K562 (cell line): Measurements from ENCODE around the gene OPN5. TPM values are rescaled to one million over a fixed set of nuclear protein-coding genes. Genes with fewer than 3 reads are reported as not detected.

Source experiments
- ATAC-seq: fragments of 200-7000 bp; cut with Tn5 transposase; 3 replicates; pipeline ENCODE4 v1.9.1; 2020; ENCODE audit warnings: moderate library complexity
- BruUV-seq: library from RNA; stranded (reverse); fragments of 400-500 nt; replicated peaks from 2 replicates; lab custom pipeline; 2021; lab: Mats Ljungman, UMichigan
- CTCF ChIA-PET: fragments of 300-600 bp; formaldehyde crosslinking; extraction: SDS; loops from one replicate; lab custom pipeline; 2021; ENCODE audit warnings: low intra/inter-chr PET ratio; lab: Yijun Ruan, JAX
- POLR2A ChIA-PET: fragments of 300-600, 350-650 bp; sonication (Branson Sonifier 250); formaldehyde crosslinking; extraction: SDS; loops from one replicate; lab custom pipeline; 2021; ENCODE audit warnings: antibody characterized with exemption, inconsistent platforms; lab: Yijun Ruan, JAX
- DNase-seq, 4 experiments: peaks; one replicate each; pipeline versions ENCODE4 v3.0.0 to v3.0.0-alpha.2; 2011 to 2018; ENCODE audit warnings: low spot score in 3 of 4, mixed read lengths in 3 of 4; ENCODE audit errors: extremely low read depth in 1 of 4
- FAIRE-seq: peaks from 2 replicates; lab custom pipeline; 2011; peaks lifted over from hg19 to GRCh38; lab: Jason Lieb, UNC
- H2AFZ ChIP-seq: 2 replicates; pipeline ENCODE4 v1.6.0; 2011; ENCODE audit warnings: low read depth, low read length, control low read depth, inconsistent platforms
- H3K27ac ChIP-seq: fragments of 200-600 bp; 3 replicates; pipeline ENCODE4 v1.8.0; 2011; ENCODE audit warnings: low read depth, mild to moderate bottlenecking, control low read depth, inconsistent platforms, low read length, moderate library complexity, mixed read lengths; ENCODE audit errors: extremely low read depth
- H3K27me3 ChIP-seq, 2 experiments: fragments of 300-600 bp in 1 of 2; 2 replicates in 1 of 2; 3 replicates in 1 of 2; pipeline versions ENCODE4 v1.6.0 to v1.8.0; 2011; ENCODE audit warnings: inconsistent platforms in 2 of 2, low read length in 2 of 2, mild to moderate bottlenecking in 1 of 2, mixed read lengths in 1 of 2, moderate library complexity in 1 of 2; ENCODE audit not compliant: control insufficient read depth in 2 of 2, insufficient read depth in 2 of 2
- H3K36me3 ChIP-seq: fragments of 300-600 bp; 3 replicates; pipeline ENCODE4 v1.8.0; 2011; ENCODE audit warnings: mild to moderate bottlenecking, low read length, inconsistent platforms; ENCODE audit not compliant: control insufficient read depth, insufficient read depth
- H3K4me1 ChIP-seq, 2 experiments: fragments of 200-600 bp in 1 of 2; replicated peaks in 1 of 2; 2 replicates in 1 of 2; 3 replicates in 1 of 2; pipeline versions ENCODE4 v1.5.1 to v1.8.0; 2011; ENCODE audit warnings: inconsistent platforms in 2 of 2, low read length in 2 of 2, mild to moderate bottlenecking in 1 of 2, mixed read lengths in 1 of 2, moderate library complexity in 1 of 2; ENCODE audit not compliant: control insufficient read depth in 2 of 2, insufficient read depth in 2 of 2
- H3K4me2 ChIP-seq: 2 replicates; pipeline ENCODE4 v1.6.1; 2011; ENCODE audit warnings: low read length, control low read depth, inconsistent platforms, mixed read lengths; ENCODE audit not compliant: insufficient read depth
- H3K4me3 ChIP-seq: fragments of 200-600 bp; sonication (generic), shearing (Covaris generic); 2 replicates; pipeline ENCODE4 v1.5.1; 2016; ENCODE audit warnings: control low read depth, inconsistent platforms
- H3K79me2 ChIP-seq: fragments of 200-600 bp; 3 replicates; pipeline ENCODE4 v1.8.0; 2011; ENCODE audit warnings: low read length, inconsistent platforms; ENCODE audit not compliant: control insufficient read depth, insufficient read depth
- H3K9ac ChIP-seq, 2 experiments: 2 replicates each; pipeline versions ENCODE4 v1.6.0 to v1.6.1; 2011; ENCODE audit warnings: low read depth in 2 of 2, low read length in 2 of 2, control low read depth in 1 of 2, inconsistent platforms in 1 of 2, mild to moderate bottlenecking in 1 of 2, mixed read lengths in 1 of 2; ENCODE audit not compliant: insufficient read depth in 1 of 2
- H3K9me1 ChIP-seq: one replicate; pipeline ENCODE4 v1.6.0; 2011; ENCODE audit warnings: inconsistent platforms, mild to moderate bottlenecking, low read length, moderate library complexity; ENCODE audit not compliant: control insufficient read depth, insufficient read depth
- H3K9me3 ChIP-seq: replicated peaks from 2 replicates; pipeline ENCODE4 v1.5.1; 2011; ENCODE audit warnings: low read depth, low read length, inconsistent platforms; ENCODE audit not compliant: control insufficient read depth, insufficient read depth
- H4K20me1 ChIP-seq: replicated peaks from 2 replicates; pipeline ENCODE4 v1.6.1; 2011; ENCODE audit warnings: low read length, inconsistent platforms, mixed read lengths; ENCODE audit not compliant: control insufficient read depth, insufficient read depth
- GABPB2 ChIP-seq: fragments of 250-450 bp; sonication (Bioruptor Pico); conservative IDR thresholded peaks from 2 replicates; pipeline ENCODE4 v1.5.1; 2021; ENCODE audit warnings: mild to moderate bottlenecking
- GTF2F1 ChIP-seq: IDR thresholded peaks from 2 replicates; pipeline ENCODE4 v1.6.1; 2011; ENCODE audit warnings: low read depth, low read length, improper control_type of control experiment
- PCBP2 ChIP-seq: fragments of 200-400 bp; formaldehyde crosslinking; IDR thresholded peaks from 2 replicates; pipeline ENCODE4 v1.6.1; 2018; ENCODE audit warnings: low read length, low read depth, mild to moderate bottlenecking, moderate library complexity; ENCODE audit not compliant: poor library complexity, severe bottlenecking
- RCOR1 ChIP-seq, 2 experiments: IDR thresholded peaks; 2 replicates each; pipeline ENCODE4 v1.6.1; 2012; ENCODE audit warnings: low read depth in 2 of 2, low read length in 2 of 2, borderline replicate concordance in 1 of 2, improper control_type of control experiment in 1 of 2
- RFX5 ChIP-seq: IDR thresholded peaks from 2 replicates; pipeline ENCODE4 v1.6.1; 2011; ENCODE audit warnings: low read depth, mild to moderate bottlenecking, improper control_type of control experiment, low read length
- SMAD1 ChIP-seq: fragments of 150-350 bp; IDR thresholded peaks from 2 replicates; pipeline ENCODE4 v1.6.1; 2014; ENCODE audit warnings: low read length, low read depth; ENCODE audit not compliant: partially characterized antibody
- TCFL5 ChIP-seq: fragments of 250-450 bp; sonication (Bioruptor Pico); conservative IDR thresholded peaks from 2 replicates; pipeline ENCODE4 v1.6.1; 2021; ENCODE audit warnings: mild to moderate bottlenecking, moderate library complexity, matching md5 sums
- ZBED1 ChIP-seq: IDR thresholded peaks from 2 replicates; pipeline ENCODE4 v1.6.1; 2014
- ZBTB17 ChIP-seq: fragments of 450-650 bp; formaldehyde crosslinking; IDR thresholded peaks from 2 replicates; pipeline ENCODE4 v1.4.0; 2020; ENCODE audit warnings: mild to moderate bottlenecking
- ZNF766 ChIP-seq: fragments of 200-800 bp; sonication (Bioruptor generic); conservative IDR thresholded peaks from 2 replicates; pipeline ENCODE4 v1.6.1; 2016; ENCODE audit warnings: missing genetic modification characterization, missing compliant biosample characterization
- ZNF77 ChIP-seq: fragments of 250-450 bp; sonication (Bioruptor Pico); IDR thresholded peaks from 2 replicates; pipeline ENCODE4 v1.5.0; 2020
- WGBS: fragments of 100-300 bp; shearing (Covaris generic); methylation state at CpG from one replicate; pipeline ENCODE4 v1.1.6; 2016; ENCODE audit warnings: low coverage, mixed read lengths; ENCODE audit not compliant: insufficient coverage; ENCODE audit errors: missing lambda C conversion rate; 5-methylcytosine and 5-hydroxymethylcytosine counted together
- in situ Hi-C: fragments of 300-500 bp; cut with MboI; formaldehyde crosslinking; loops from 4 replicates; pipeline ENCODE4 v1.15.0; 2018; ENCODE audit warnings: inconsistent platforms, mixed read lengths
- intact Hi-C: fragments of 100-400 bp; cut with micrococcal nuclease; formaldehyde crosslinking; loops from 2 replicates; pipeline ENCODE4 v1.14.2; 2022
- polyA plus RNA-seq, 8 experiments: library from polyadenylated mRNA; depleted of rRNA in 4 of 8; stranded (reverse) in 5 of 8; unstranded in 3 of 8; fragments of >200 nt; fragmentation: Nextera tagmentation in 2 of 8; fragmentation: Illumina TruSeq in 1 of 8; extraction: Ambion mirVana in 2 of 8; extraction: Trizol in 1 of 8; gene quantifications; 2 replicates each; pipeline versions ENCODE4 v1.2.1 to v1.2.3, GENCODE V29; 2011 to 2014; ENCODE audit warnings: inconsistent platforms in 1 of 8, missing spikeins in 1 of 8
- total RNA-seq, 7 experiments: library from RNA; depleted of rRNA in 6 of 7; stranded (reverse); fragments of >200 nt in 6 of 7; fragmentation: Illumina TruSeq in 2 of 7; extraction: Trizol in 2 of 7; gene quantifications; 2 replicates each; pipeline versions ENCODE4 v1.2.1 to v1.2.3, GENCODE V29; 2011 to 2021; ENCODE audit warnings: low replicate concordance in 1 of 7
- TF ChIP-seq, protein P1 (sequence below): sonication (generic); formaldehyde crosslinking; IDR thresholded peaks from 2 replicates; pipeline ENCODE4 v1.8.1; 2023; ENCODE audit warnings: mild to moderate bottlenecking, missing genetic modification reagents
- TF ChIP-seq, protein P2 (sequence below), 2 experiments: fragments of 450-650 bp; IDR thresholded peaks; 2 replicates each; pipeline ENCODE4 v1.6.1; 2016; ENCODE audit warnings: mild to moderate bottlenecking in 2 of 2, borderline replicate concordance in 1 of 2, low read depth in 1 of 2, moderate library complexity in 1 of 2

The OPN5 gene
- total and polyA plus RNA-seq, 9 of the 15 experiments (the other 6 are each of a cell fraction or from before 2014, with no cell fraction given) = not detected

DNA sequence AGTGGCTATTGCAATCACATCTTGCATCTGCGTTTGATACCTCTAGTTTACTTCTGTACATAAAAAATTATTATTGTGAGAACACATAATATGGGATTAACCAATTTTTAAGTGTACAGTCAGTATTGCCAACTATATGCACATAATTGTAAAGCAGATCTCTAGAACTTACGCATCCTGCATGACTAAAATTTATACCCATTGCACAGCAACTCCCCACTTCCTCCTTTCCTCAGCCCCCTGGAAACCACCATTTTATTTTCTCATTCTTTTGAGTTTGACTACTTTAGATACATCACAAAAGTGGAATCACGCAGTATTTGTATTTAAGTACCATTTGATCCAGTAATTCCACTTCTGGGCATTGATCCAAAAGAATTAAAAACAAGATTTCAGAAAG lies 19.3 kb upstream of the OPN5 start:
- ATAC-seq (no peak), FAIRE-seq (no peak)
- no peak for TF ChIP-seq ZBED1
- no peak for TF ChIP-seq ZNF77
- TF ChIP-seq, protein P1, sequence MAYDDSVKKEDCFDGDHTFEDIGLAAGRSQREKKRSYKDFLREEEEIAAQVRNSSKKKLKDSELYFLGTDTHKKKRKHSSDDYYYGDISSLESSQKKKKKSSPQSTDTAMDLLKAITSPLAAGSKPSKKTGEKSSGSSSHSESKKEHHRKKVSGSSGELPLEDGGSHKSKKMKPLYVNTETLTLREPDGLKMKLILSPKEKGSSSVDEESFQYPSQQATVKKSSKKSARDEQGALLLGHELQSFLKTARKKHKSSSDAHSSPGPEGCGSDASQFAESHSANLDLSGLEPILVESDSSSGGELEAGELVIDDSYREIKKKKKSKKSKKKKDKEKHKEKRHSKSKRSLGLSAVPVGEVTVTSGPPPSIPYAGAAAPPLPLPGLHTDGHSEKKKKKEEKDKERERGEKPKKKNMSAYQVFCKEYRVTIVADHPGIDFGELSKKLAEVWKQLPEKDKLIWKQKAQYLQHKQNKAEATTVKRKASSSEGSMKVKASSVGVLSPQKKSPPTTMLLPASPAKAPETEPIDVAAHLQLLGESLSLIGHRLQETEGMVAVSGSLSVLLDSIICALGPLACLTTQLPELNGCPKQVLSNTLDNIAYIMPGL (CRISPR knock-in tag) = no peak
- TF ChIP-seq ZNF766 = no peak
- TF ChIP-seq RCOR1 (IDR thresholded peaks at IDR 0.05; ENCODE audit: borderline replicate concordance in 1 of 2, low read depth in 2 of 2, low read length in 2 of 2) = no peak
- no peak for TF ChIP-seq SMAD1
- TF ChIP-seq RFX5 = no peak
- TF ChIP-seq PCBP2 = no peak
- no peak for TF ChIP-seq ZBTB17
- no peak for TF ChIP-seq TCFL5 (CRISPR knock-in tag)
- TF ChIP-seq GABPB2 (CRISPR knock-in tag) = no peak
- TF ChIP-seq GTF2F1 = no peak
- TF ChIP-seq, protein P2, sequence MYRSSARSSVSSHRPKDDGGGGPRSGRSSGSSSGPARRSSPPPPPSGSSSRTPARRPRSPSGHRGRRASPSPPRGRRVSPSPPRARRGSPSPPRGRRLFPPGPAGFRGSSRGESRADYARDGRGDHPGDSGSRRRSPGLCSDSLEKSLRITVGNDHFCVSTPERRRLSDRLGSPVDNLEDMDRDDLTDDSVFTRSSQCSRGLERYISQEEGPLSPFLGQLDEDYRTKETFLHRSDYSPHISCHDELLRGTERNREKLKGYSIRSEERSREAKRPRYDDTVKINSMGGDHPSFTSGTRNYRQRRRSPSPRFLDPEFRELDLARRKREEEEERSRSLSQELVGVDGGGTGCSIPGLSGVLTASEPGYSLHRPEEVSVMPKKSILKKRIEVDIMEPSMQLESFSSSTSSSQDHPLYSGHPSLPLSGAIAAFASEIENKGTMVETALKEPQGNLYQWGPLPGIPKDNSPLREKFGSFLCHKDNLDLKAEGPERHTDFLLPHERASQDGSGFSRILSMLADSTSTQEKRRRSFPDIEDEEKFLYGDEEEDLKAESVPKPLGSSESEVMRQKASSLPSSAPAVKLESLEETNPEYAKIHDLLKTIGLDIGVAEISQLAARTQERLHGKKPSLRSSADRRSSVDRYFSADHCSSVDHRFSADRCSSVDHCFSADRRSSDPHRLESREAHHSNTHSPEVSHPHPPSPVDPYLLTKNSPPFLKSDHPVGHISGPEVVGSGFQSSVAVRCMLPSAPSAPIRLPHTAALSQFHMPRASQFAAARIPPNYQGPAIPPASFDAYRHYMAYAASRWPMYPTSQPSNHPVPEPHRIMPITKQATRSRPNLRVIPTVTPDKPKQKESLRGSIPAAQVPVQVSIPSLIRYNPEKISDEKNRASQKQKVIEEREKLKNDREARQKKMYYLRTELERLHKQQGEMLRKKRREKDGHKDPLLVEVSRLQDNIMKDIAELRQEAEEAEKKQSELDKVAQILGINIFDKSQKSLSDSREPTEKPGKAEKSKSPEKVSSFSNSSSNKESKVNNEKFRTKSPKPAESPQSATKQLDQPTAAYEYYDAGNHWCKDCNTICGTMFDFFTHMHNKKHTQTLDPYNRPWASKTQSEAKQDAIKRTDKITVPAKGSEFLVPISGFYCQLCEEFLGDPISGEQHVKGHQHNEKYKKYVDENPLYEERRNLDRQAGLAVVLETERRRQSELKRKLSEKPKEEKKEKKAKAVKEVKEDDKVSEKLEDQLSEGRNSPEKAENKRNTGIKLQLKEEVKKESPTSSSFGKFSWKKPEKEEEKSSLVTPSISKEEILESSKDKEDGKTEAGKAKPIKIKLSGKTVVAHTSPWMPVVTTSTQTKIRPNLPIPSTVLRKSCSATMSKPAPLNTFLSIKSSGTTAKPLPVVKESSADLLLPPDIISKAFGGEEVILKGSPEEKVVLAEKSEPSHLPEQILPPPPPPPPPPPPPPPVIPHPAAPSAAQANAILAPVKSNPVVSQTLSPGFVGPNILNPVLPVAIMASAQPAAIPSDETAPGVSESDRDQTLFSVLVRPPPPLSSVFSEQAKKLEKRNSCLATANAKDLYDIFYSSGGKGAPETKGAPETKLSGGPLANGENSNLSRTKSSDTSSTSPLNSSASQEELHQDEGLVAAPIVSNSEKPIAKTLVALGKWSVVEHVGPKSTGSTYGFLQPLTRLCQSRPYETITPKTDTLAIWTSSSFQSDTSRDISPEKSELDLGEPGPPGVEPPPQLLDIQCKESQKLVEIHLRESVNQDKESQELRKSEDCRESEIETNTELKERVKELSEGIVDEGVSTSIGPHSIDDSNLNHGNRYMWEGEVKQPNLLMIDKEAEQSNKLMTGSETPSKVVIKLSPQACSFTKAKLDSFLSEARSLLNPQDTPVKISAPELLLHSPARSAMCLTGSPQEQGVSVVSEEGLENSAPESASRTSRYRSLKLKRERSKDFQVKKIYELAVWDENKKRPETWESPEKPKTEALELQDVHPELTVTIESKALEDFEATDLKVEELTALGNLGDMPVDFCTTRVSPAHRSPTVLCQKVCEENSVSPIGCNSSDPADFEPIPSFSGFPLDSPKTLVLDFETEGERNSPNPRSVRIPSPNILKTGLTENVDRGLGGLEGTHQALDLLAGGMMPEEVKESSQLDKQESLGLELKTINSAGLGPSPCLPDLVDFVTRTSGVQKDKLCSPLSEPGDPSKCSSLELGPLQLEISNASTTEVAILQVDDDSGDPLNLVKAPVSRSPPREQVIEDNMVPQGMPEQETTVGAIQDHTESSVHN (IDR thresholded peaks at IDR 0.05; ENCODE audit: borderline replicate concordance in 1 of 2, low read depth in 1 of 2) = no peak

More for the DNA sequence above, 19.3 kb upstream of the OPN5 start:
- Histone ChIP-seq H3K4me2 (no peak overlapping the region), H3K9me3 (no peaks in the 10 kb centered on the region), H3K4me1 (no peaks in the 10 kb centered on the region), H3K4me3 (no peak overlapping the region), H3K27ac (no peak overlapping the region), H4K20me1 (no peaks in the 10 kb centered on the region), H2AFZ (no peak overlapping the region), H3K9me1 (no peaks in the 10 kb centered on the region), H3K79me2 (no peaks in the 10 kb centered on the region), H3K9ac (no peak overlapping the region), H3K36me3 (no peaks in the 10 kb centered on the region), H3K27me3 (no peaks in the 10 kb centered on the region)
- DNase-seq = no peak
- intact Hi-C loops = no loop called here
- ChIA-PET POLR2A (no interaction called here), CTCF (no interaction called here)
- BruUV-seq = no TSS peak
- WGBS = 2% methylated on average over 3 of the region's 3 CpGs
- in situ Hi-C loops = no loop called here
